HepG2 (cell line): ENCODE data around the gene C1QTNF5. TPM values are rescaled to one million over a fixed set of nuclear protein-coding genes. Genes with fewer than 3 reads are reported as not detected.

Experiments
- ATAC-seq: fragments of 200-7000 bp; cut with Tn5 transposase; 3 replicates; pipeline ENCODE4 v1.9.1; 2020; ENCODE audit warnings: mild to moderate bottlenecking, moderate library complexity
- BruUV-seq: library from RNA; stranded (reverse); fragments of 400-500 nt; replicated peaks from 2 replicates; lab custom pipeline; 2021; lab: Mats Ljungman, UMichigan
- CTCF ChIA-PET: fragments of 300-600 bp; formaldehyde crosslinking; extraction: SDS; loops from one replicate; lab custom pipeline; 2021; ENCODE audit warnings: low total read pairs, inconsistent platforms, low intra/inter-chr PET ratio; lab: Yijun Ruan, JAX
- POLR2A ChIA-PET: fragments of 350-600 bp; sonication (Branson Sonifier 250); formaldehyde crosslinking; loops from one replicate; lab custom pipeline; 2020; ENCODE audit warnings: antibody characterized with exemption, inconsistent platforms; lab: Yijun Ruan, JAX
- DNase-seq: peaks from one replicate; pipeline ENCODE4 v3.0.0-alpha.2; 2015; ENCODE audit warnings: low spot score
- FAIRE-seq: peaks from 3 replicates; lab custom pipeline; 2011; peaks lifted over from hg19 to GRCh38; lab: Jason Lieb, UNC
- H2AFZ ChIP-seq: one replicate; pipeline ENCODE4 v1.6.1; 2011; ENCODE audit warnings: low read length, inconsistent platforms
- H3K27ac ChIP-seq: fragments of 300-600 bp; 3 replicates; pipeline ENCODE4 v1.8.0; 2011; ENCODE audit warnings: mixed run types, mild to moderate bottlenecking, mixed read lengths, low read length, inconsistent platforms; ENCODE audit not compliant: insufficient read depth; ENCODE audit errors: extremely low read length
- H3K27me3 ChIP-seq, 2 experiments: fragments of 200-600 bp in 1 of 2; 2 replicates in 1 of 2; 3 replicates in 1 of 2; pipeline versions ENCODE4 v1.6.0 to v1.8.0; 2011; ENCODE audit warnings: low read length in 2 of 2, mild to moderate bottlenecking in 2 of 2, moderate library complexity in 2 of 2, inconsistent platforms in 1 of 2; ENCODE audit not compliant: insufficient read depth in 2 of 2, control insufficient read depth in 1 of 2
- H3K36me3 ChIP-seq, 2 experiments: fragments of 200-600 bp in 1 of 2; replicated peaks in 1 of 2; 2 replicates in 1 of 2; 3 replicates in 1 of 2; pipeline versions ENCODE4 v1.5.1 to v1.8.0; 2011; ENCODE audit warnings: low read length in 2 of 2, inconsistent platforms in 1 of 2; ENCODE audit not compliant: insufficient read depth in 2 of 2, control insufficient read depth in 1 of 2
- H3K4me1 ChIP-seq: 2 replicates; pipeline ENCODE4 v1.5.1; 2012; ENCODE audit warnings: low read length, inconsistent platforms; ENCODE audit not compliant: insufficient read depth
- H3K4me2 ChIP-seq: 2 replicates; pipeline ENCODE4 v1.6.0; 2011; ENCODE audit warnings: low read depth, low read length, inconsistent platforms
- H3K4me3 ChIP-seq, 3 experiments: fragments of 200-600 bp in 1 of 3; sonication (generic), shearing (Covaris generic) in 1 of 3; replicated peaks in 1 of 3; 2 replicates each; pipeline ENCODE4 v1.5.1; 2011 to 2016; ENCODE audit warnings: low read length in 3 of 3, inconsistent platforms in 2 of 3, low read depth in 2 of 3, mild to moderate bottlenecking in 2 of 3, control low read depth in 1 of 3, mixed read lengths in 1 of 3; ENCODE audit not compliant: insufficient read depth in 1 of 3
- H3K79me2 ChIP-seq: one replicate; pipeline ENCODE4 v1.6.1; 2011; ENCODE audit warnings: low read length, inconsistent platforms; ENCODE audit not compliant: insufficient read depth
- H3K9ac ChIP-seq: 2 replicates; pipeline ENCODE4 v1.6.0; 2011; ENCODE audit warnings: mild to moderate bottlenecking, low read depth, low read length, inconsistent platforms; ENCODE audit not compliant: insufficient read depth
- H3K9me3 ChIP-seq: 2 replicates; pipeline ENCODE4 v1.5.1; 2012; ENCODE audit warnings: mild to moderate bottlenecking, low read length
- H4K20me1 ChIP-seq: 2 replicates; pipeline ENCODE4 v1.6.0; 2011; ENCODE audit warnings: inconsistent platforms, mild to moderate bottlenecking, low read length, moderate library complexity; ENCODE audit not compliant: insufficient read depth
- AHDC1 ChIP-seq: sonication (generic); formaldehyde crosslinking; IDR thresholded peaks from 2 replicates; pipeline ENCODE4 v1.5.1; 2020; ENCODE audit warnings: mild to moderate bottlenecking, missing genetic modification reagents, borderline replicate concordance
- DMAP1 ChIP-seq: IDR thresholded peaks from 2 replicates; pipeline ENCODE4 v1.6.1; 2016
- ERF ChIP-seq: IDR thresholded peaks from 2 replicates; pipeline ENCODE4 v1.6.1; 2018; ENCODE audit warnings: missing biosample characterization, missing genetic modification reagents
- FOXA3 ChIP-seq: IDR thresholded peaks from 2 replicates; pipeline ENCODE4 v1.6.1; 2016; ENCODE audit warnings: missing genetic modification reagents, missing compliant biosample characterization
- HDAC1 ChIP-seq: sonication (generic); formaldehyde crosslinking; IDR thresholded peaks from 2 replicates; pipeline ENCODE4 v1.5.1; 2020; ENCODE audit warnings: mild to moderate bottlenecking, missing genetic modification reagents
- HMGXB3 ChIP-seq: sonication (generic); formaldehyde crosslinking; IDR thresholded peaks from 2 replicates; pipeline ENCODE4 v1.4.0; 2020; ENCODE audit warnings: missing genetic modification reagents, borderline replicate concordance
- KDM5B ChIP-seq: sonication (generic); formaldehyde crosslinking; IDR thresholded peaks from 2 replicates; pipeline ENCODE4 v1.4.0; 2020; ENCODE audit warnings: missing genetic modification reagents, mild to moderate bottlenecking, borderline replicate concordance
- MYC ChIP-seq: sonication (generic); formaldehyde crosslinking; IDR thresholded peaks from 2 replicates; pipeline ENCODE4 v1.9.0; 2021; ENCODE audit warnings: missing genetic modification reagents, borderline replicate concordance
- PHF20 ChIP-seq: sonication (generic); formaldehyde crosslinking; IDR thresholded peaks from 2 replicates; pipeline ENCODE4 v1.5.0; 2020; ENCODE audit warnings: mild to moderate bottlenecking, missing genetic modification reagents
- SAP130 ChIP-seq: IDR thresholded peaks from 2 replicates; pipeline ENCODE4 v1.6.1; 2016; ENCODE audit warnings: low read depth
- ZFP36L2 ChIP-seq: sonication (generic); formaldehyde crosslinking; IDR thresholded peaks from 2 replicates; pipeline ENCODE4 v1.4.0; 2020; ENCODE audit warnings: missing genetic modification reagents
- ZKSCAN8 ChIP-seq: IDR thresholded peaks from 2 replicates; pipeline ENCODE4 v1.6.1; 2016; ENCODE audit warnings: borderline replicate concordance, missing genetic modification reagents, missing compliant biosample characterization
- ZMAT3 ChIP-seq: sonication (generic); formaldehyde crosslinking; conservative IDR thresholded peaks from 2 replicates; pipeline ENCODE4 v1.7.0; 2021; ENCODE audit warnings: missing genetic modification reagents
- WGBS: methylation state at CpG from one replicate; pipeline ENCODE4 v1.1.6; 2017; ENCODE audit warnings: low lambda C conversion rate; 5-methylcytosine and 5-hydroxymethylcytosine counted together
- in situ Hi-C: cut with HindIII; loops from 2 replicates; pipeline ENCODE4 v1.10.0; 2017; ENCODE audit warnings: low pct_unique_long_range_greater_than_20kb; ENCODE audit not compliant: extremely low pct_ligation_motif_present
- intact Hi-C: fragments of 100-400 bp; cut with micrococcal nuclease; formaldehyde crosslinking; loops from one replicate; pipeline ENCODE4 v1.10.0; 2022; ENCODE audit not compliant: unreplicated experiment
- polyA plus RNA-seq, 8 experiments: library from polyadenylated mRNA; depleted of rRNA in 3 of 8; stranded (reverse) in 7 of 8; unstranded in 1 of 8; fragments of >200 nt; fragmentation: Illumina TruSeq in 4 of 8; extraction: Trizol in 4 of 8; gene quantifications; 2 replicates each; pipeline versions ENCODE4 v1.2.1 to v1.2.3, GENCODE V29; 2011 to 2016; ENCODE audit warnings: low read depth in 4 of 8, missing spikeins in 1 of 8, mixed read lengths in 1 of 8; ENCODE audit not compliant: insufficient read depth in 1 of 8
- total RNA-seq, 5 experiments: library from RNA; depleted of rRNA; stranded (reverse); fragments of >200 nt; fragmentation: Illumina TruSeq; extraction: Trizol; gene quantifications; 2 replicates each; pipeline ENCODE4 v1.2.3, GENCODE V29; 2016; ENCODE audit warnings: low read depth in 1 of 5

C1QTNF5 gene
- total and polyA plus RNA-seq, 2 of the 13 experiments (the other 11 are each of a cell fraction or from before 2014, with no cell fraction given) = 0.86 to 1.2 TPM

GRCh38 chr11:119388103-119388502 lies 47.4 kb upstream of the C1QTNF5 start:
- WGBS = 87% methylated on average over 7 of the region's 7 CpGs
- H3K79me2 ChIP-seq = no peaks in the 10 kb centered on the region
- in situ Hi-C loops = no loop called here
- TF ChIP-seq HDAC1 (CRISPR knock-in tag) (no peak), ZFP36L2 (CRISPR knock-in tag) (no peak), FOXA3 (CRISPR knock-in tag) (no peak), AHDC1 (CRISPR knock-in tag) (no peak), HMGXB3 (no peak), SAP130 (no peak), ZKSCAN8 (CRISPR knock-in tag) (no peak), MYC (CRISPR knock-in tag) (no peak), ZMAT3 (CRISPR knock-in tag) (no peak), ERF (CRISPR knock-in tag) (no peak), KDM5B (CRISPR knock-in tag) (no peak), DMAP1 (CRISPR knock-in tag) (no peak), PHF20 (CRISPR knock-in tag) (no peak)
- no peak overlapping the region for H3K4me3 ChIP-seq
- H3K27ac ChIP-seq = no peak overlapping the region
- ATAC-seq (no peak), FAIRE-seq (no peak), DNase-seq (no peak)
- BruUV-seq = no TSS peak
- peaks cover 11% of the 10 kb centered on the region for H3K4me1 ChIP-seq
- H3K9me3 ChIP-seq = no peaks in the 10 kb centered on the region
- H4K20me1 ChIP-seq = no peaks in the 10 kb centered on the region; the same call in 1 of the 2 replicates
- POLR2A ChIA-PET = no interaction called here
- H3K9ac ChIP-seq = no peak overlapping the region
- H2AFZ ChIP-seq = no peak overlapping the region
- H3K27me3 ChIP-seq = no peaks in the 10 kb centered on the region; a peak in 1 of 5 replicates
- CTCF ChIA-PET = no interaction called here
- intact Hi-C loops = no loop called here
- no peak overlapping the region for H3K4me2 ChIP-seq
- no peaks in the 10 kb centered on the region for H3K36me3 ChIP-seq
